Skeletal muscle cell (primary cell): ENCODE measurements around the gene SPN.
"Not testable (repeated sequence)": the region's sequence is repeated elsewhere in the genome, so short reads cannot be mapped to it uniquely, and the experiment has no call there.

ENCODE experiments used
- DNase-seq: peaks from one replicate; pipeline ENCODE4 v3.0.0-alpha.2; 2010; ENCODE audit warnings: low read depth
- H3K4me3 ChIP-seq: 2 replicates; pipeline ENCODE4 v1.5.1; 2011; ENCODE audit warnings: low read depth, mild to moderate bottlenecking, control low read depth, low read length, moderate library complexity

Gene SPN

GRCh38 chr16:29673501-29673900, 10.5 kb downstream of the SPN start:
- no peak overlapping the region for H3K4me3 ChIP-seq
- DNase-seq: no peak

- no peak overlapping the region for H3K4me3 ChIP-seq
- DNase-seq: no peak
Observed at GRCh38 chr16:29674188-29674587, 11.1 kb downstream of the SPN start.

- DNase-seq: no peak
- no peak overlapping the region for H3K4me3 ChIP-seq
Observed at GRCh38 chr16:29675811-29676643, 13.0 kb downstream of the SPN start.

DNA sequence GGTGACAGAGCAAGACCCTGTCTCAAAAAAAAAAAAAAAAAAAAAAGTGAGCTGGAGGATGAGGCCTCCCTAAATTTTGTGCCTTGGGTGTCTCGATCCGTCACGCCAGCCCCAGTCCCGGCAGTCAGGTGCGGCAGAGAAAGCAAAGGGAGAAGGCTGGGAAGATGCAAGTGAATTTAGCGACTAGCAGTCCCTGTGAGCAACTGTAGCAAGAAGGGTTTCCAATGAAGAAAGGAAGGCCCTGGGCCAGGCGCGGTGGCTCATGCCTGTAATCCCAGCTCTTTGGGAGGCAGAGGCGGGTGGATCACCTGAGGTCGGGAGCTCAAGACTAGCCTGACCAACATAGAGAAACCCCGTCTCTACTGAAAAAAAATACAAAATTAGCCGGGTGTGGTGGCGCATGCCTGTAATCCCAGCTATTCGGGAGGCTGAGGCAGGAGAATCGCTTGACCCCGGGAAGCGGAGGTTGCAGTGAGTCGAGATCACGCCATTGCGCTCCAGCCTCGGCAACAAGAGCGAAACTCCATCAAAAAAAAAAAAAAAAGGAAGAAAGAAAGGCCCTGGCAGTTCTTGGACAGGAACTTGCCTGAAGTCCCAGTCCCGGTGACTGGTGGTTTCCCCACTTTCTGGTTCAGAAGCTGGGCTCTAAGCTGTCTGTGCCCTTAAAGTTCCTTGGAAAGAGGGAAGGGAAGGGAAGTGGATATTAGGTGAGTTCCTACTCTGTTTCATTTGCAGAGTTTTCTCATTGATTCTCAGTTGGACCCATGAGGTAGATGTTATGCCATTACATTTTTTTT, 14.1 kb downstream of the SPN start:
- DNase-seq: no peak
- no peak overlapping the region for H3K4me3 ChIP-seq

DNA sequence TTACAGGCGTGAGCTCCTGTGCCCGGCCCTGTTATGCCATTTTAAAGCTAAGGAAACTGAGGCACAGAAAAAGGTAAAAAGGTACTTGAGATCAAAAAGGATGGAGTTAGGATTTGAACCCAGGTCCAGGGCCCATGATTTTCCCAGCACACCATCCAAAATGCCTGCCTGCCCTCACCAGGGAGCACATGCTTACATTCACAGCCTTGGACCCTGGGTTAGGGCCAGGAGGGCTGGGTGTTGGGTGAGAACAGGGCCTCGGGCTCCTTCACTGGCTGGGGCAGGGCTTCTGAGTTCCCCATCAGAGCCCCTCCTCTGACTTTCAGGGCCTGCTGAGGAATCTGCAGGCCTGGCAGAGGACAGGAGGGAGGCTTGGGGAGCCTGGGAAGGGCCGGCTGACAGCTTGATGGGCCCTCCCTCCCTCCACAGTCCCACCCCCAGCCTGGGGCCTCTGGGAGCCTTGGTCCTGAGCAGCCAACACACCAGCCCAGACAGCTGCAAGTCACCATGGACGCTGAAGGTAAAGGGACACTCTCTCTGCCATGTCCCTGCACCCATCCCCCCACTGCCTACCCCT, 15.7 kb downstream of the SPN start, which contains the start of gene QPRT:
Gene QPRT (plus strand): TSS at position 490 of the 577 bp plus-strand sequence. CDS start 18 bp downstream, at position 508.
- peak; percentile 28 for DNase-seq
- peak within 1 kb of the TSS; percentile 54 for H3K4me3 ChIP-seq

DNA sequence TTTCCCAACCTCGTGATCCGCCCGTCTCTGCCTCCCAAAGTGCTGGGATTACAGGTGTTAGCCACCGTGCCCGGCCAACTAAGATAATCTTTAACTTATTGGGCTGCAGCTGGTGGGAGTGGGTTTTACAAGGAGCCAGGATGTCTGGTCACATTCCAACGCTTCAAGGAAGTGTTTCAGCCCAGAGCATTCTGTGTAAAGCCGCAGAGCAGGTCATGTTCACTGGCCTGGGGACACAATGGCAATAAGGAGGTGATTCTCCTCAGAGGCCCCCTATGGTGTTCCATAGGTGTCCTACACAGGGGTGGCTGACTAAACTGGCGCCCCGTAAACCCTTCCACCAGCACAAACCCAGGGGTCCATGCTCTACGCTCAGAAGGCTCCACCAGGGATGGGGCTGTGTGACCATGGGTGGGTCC, 17.1 kb downstream of the SPN start:
- no peak for DNase-seq
- peak overlapping the region; percentile 54 for H3K4me3 ChIP-seq

- DNase-seq: no peak
- no peak overlapping the region for H3K4me3 ChIP-seq
Observed at GRCh38 chr16:29683543-29684090, 20.6 kb downstream of the SPN start.

DNA sequence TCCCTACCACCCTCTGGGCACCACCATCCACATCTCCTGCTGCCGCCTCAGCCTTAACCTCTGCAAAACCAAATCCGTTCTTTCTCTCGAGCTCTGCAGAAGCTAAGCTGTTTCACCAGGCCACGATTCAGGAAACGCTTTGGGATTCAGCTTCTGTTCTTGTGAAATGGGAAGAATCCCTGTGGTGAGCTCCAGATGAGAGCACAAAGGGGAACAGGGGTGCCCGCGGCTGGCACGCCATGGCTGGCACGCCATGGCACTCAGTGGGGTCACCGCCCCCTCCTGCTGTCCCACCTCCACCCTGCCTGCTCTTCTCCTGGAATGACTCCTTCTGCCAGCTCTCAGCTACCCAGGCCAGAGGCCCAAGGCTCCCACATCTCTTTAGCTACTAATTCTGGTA, 21.6 kb downstream of the SPN start:
- H3K4me3 ChIP-seq: no peak overlapping the region

DNA sequence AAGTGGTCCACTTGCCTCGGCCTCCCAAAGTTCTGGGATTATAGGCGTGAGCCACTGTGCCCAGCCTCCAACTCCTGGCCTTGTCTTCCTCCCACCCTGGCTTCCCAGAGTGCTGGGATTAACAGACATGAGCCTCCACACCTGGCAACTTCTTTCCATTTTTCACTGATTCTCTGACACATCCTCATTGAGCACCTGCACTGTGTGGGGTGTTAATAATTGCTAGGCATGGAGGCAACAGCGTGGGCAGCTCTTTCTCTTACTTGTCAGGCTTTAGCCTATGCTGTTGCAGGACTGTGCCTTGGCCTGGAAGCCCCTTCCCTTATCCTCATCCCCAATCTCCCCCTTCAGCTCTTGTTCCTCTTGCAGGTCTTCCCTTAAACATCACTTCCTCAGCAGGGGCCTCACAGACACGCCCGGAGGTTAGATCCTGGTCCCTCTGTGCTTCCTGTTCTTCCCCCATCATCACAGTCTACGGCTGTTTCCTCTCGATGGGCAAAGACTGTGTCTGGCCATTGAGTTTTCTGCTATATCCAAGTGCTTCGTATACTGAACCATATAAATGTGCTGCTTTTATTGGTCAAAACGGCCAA, 23.8 kb downstream of the SPN start:
- no peak for DNase-seq
- H3K4me3 ChIP-seq: no peak overlapping the region

More for the DNA sequence above, 21.6 kb downstream of the SPN start:
- no peak for DNase-seq

DNA sequence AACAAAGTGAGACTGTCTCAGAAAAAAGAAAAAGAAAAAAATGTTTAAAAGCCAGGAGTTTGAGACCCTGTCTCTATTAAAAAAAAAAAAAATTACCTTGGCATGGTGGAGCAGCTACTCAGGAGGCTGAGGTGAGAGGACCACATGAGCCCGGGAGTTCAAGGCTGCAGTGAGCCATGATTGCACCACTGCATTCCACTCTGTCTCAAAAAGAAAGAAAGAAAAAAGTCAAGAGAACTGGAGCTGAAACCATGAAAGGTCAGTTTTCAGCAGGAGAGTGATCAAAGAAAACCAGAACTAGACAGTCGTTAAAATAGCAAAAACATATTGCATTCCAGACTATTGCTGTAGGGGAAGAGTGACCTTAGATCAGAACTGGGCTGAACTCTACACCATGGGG, 24.7 kb downstream of the SPN start:
- H3K4me3 ChIP-seq: no peak overlapping the region
- no peak for DNase-seq

- no peak overlapping the region for H3K4me3 ChIP-seq
Observed at GRCh38 chr16:29688172-29688571, 25.1 kb downstream of the SPN start.

GRCh38 chr16:29689490-29690351, 26.7 kb downstream of the SPN start:
- not testable (repeated sequence) for DNase-seq, H3K4me3 ChIP-seq

More at GRCh38 chr16:29688172-29688571, 25.1 kb downstream of the SPN start:
- DNase-seq: no peak

- DNase-seq, H3K4me3 ChIP-seq: not testable (repeated sequence)
Observed at GRCh38 chr16:29692606-29693005, 29.6 kb downstream of the SPN start.

DNA sequence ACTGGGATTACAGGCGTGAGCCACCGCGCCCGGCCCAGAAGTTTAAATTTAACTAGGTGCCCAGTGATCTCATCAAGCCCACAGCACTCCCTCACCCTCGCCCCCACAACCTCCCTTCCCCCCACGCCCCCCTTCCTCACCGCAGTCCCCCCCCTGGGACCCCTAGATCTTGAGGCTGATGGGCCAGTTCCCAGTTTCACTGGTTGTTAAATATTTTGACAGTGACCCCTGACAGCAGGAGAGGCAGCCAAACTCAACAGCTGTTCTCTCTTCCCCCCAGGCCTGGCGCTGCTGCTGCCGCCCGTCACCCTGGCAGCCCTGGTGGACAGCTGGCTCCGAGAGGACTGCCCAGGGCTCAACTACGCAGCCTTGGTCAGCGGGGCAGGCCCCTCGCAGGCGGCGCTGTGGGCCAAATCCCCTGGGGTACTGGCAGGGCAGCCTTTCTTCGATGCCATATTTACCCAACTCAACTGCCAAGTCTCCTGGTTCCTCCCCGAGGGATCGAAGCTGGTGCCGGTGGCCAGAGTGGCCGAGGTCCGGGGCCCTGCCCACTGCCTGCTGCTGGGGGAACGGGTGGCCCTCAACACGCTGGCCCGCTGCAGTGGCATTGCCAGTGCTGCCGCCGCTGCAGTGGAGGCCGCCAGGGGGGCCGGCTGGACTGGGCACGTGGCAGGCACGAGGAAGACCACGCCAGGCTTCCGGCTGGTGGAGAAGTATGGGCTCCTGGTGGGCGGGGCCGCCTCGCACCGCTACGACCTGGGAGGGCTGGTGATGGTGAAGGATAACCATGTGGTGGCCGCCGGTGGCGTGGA, 31.5 kb downstream of the SPN start:
- no peak overlapping the region for H3K4me3 ChIP-seq
- peak; percentile 58 for DNase-seq

GRCh38 chr16:29695675-29696074, 32.6 kb downstream of the SPN start:
- DNase-seq, H3K4me3 ChIP-seq: not testable (repeated sequence)

DNA sequence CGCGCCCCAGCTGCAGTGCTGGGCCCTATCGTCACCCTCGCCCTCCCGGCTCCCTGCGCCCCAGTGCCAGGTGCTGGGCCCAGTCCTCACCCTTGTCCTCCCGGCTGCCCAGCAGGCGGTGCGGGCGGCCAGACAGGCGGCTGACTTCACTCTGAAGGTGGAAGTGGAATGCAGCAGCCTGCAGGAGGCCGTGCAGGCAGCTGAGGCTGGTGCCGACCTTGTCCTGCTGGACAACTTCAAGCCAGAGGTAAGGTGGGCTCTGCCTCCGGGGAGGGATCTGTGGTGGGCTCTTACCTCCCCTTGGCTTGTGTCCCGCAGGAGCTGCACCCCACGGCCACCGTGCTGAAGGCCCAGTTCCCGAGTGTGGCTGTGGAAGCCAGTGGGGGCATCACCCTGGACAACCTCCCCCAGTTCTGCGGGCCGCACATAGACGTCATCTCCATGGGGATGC, 33.9 kb downstream of the SPN start:
- DNase-seq: no peak
- no peak overlapping the region for H3K4me3 ChIP-seq

DNA sequence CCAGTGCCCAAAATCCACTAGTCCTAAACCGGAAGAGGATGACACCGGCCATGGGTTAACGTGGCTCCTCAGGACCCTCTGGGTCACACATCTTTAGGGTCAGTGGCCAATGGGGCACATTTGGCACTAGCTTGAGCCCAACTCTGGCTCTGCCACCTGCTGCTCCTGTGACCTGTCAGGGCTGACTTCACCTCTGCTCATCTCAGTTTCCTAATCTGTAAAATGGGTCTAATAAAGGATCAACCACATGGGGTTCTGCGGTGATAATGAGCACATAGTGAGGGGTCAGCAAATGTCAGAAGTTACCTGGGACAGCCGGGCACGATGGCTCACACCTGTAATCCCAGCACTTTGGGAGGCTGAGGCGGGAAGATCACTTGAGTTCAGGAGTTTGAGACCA, 34.3 kb downstream of the SPN start:
- no peak for DNase-seq
- no peak overlapping the region for H3K4me3 ChIP-seq

- no peak overlapping the region for H3K4me3 ChIP-seq
- no peak for DNase-seq
Observed at GRCh38 chr16:29698042-29698441, 35.0 kb downstream of the SPN start.
